Hindlimb muscle (tissue), 1 donor: ENCODE data around the gene C17orf114.
A peak's percentile ranks its signal among the peaks of the same experiment; 100 is the strongest.
"Not testable (repeated sequence)": the region's sequence is repeated elsewhere in the genome, so short reads cannot be mapped to it uniquely, and the experiment has no call there.

Source experiments
- DNase-seq: peaks from one replicate; pipeline ENCODE4 v3.0.0-alpha.2; 2013

C17orf114 gene

GRCh38 chr17:4802228-4802627 is at the start of gene C17orf114:
TSS of gene C17orf114 (minus strand) at chr17:4802328.
- no peak for DNase-seq

- no peak for DNase-seq
Measured at GRCh38 chr17:4851084-4851483, 49.0 kb upstream of the C17orf114 start.

- no peak for DNase-seq
Measured at GRCh38 chr17:4850246-4850645, 48.1 kb upstream of the C17orf114 start.

GRCh38 chr17:4849011-4849536 is 46.9 kb upstream of the C17orf114 start:
- no peak for DNase-seq

- DNase-seq, result no peak
Measured at GRCh38 chr17:4846635-4847390, 44.7 kb upstream of the C17orf114 start.

- DNase-seq, result no peak
Measured at GRCh38 chr17:4845118-4845517, 43.0 kb upstream of the C17orf114 start.

- no peak for DNase-seq
Measured at GRCh38 chr17:4843321-4844000, 41.3 kb upstream of the C17orf114 start.

GRCh38 chr17:4842376-4842775 is 40.2 kb upstream of the C17orf114 start:
- DNase-seq, result no peak

- DNase-seq, result no peak
Measured at GRCh38 chr17:4840893-4841242, 38.7 kb upstream of the C17orf114 start.

GRCh38 chr17:4839965-4840892 is 38.1 kb upstream of the C17orf114 start:
- DNase-seq, result no peak

- no peak for DNase-seq
Measured at GRCh38 chr17:4839221-4839620, 37.1 kb upstream of the C17orf114 start.

GRCh38 chr17:4838309-4838785 is 36.2 kb upstream of the C17orf114 start:
- no peak for DNase-seq

- no peak for DNase-seq
Measured at GRCh38 chr17:4837471-4838308, 35.6 kb upstream of the C17orf114 start.

- no peak for DNase-seq
Measured at GRCh38 chr17:4836221-4836620, 34.1 kb upstream of the C17orf114 start.

- no peak for DNase-seq
Measured at GRCh38 chr17:4834681-4835020, 32.5 kb upstream of the C17orf114 start.

GRCh38 chr17:4833941-4834680 is 32.0 kb upstream of the C17orf114 start:
- DNase-seq, result peak; percentile 43

- peak; percentile 99 for DNase-seq
Measured at GRCh38 chr17:4833178-4833940, 31.2 kb upstream of the C17orf114 start, which contains the start of gene MINK1. TSS of gene MINK1 (plus strand) at chr17:4833340. CDS start at chr17:4833584, 244 bp downstream.

GRCh38 chr17:4832829-4833177 is 30.7 kb upstream of the C17orf114 start:
- DNase-seq, result not testable (repeated sequence)

- no peak for DNase-seq
Measured at GRCh38 chr17:4827399-4827798, 25.3 kb upstream of the C17orf114 start.

- no peak for DNase-seq
Measured at GRCh38 chr17:4823373-4824089, 21.4 kb upstream of the C17orf114 start.
